Activated T-cell treated with anti-CD3 and anti-CD28 coated beads, Interleukin-2, amount 50 U/mL, for 72 hours (primary cell): ENCODE results near the gene KXD1. TPM values are rescaled to one million over a fixed set of nuclear protein-coding genes. Genes with fewer than 3 reads are reported as not detected.
A peak's percentile ranks its signal among the peaks of the same experiment; 100 is the strongest.

Experiments
- ATAC-seq, 2 donors: fragments of 150-1000 bp; cut with Tn5 transposase; replicated peaks in 1 of 2; 2 replicates each; pipeline ENCODE4 v1.10.0; 2021; ENCODE audit warnings: moderate library complexity in 2 of 2, mild to moderate bottlenecking in 1 of 2
- DNase-seq, 2 donors: peaks; one replicate each; pipeline ENCODE4 v3.0.0; 2021 to 2022; ENCODE audit warnings: mixed read lengths in 1 of 2
- H3K27ac Mint-ChIP-seq: one replicate; pipeline ENCODE4 v1.8.0; 2022; ENCODE audit warnings: mild to moderate bottlenecking, moderate library complexity, mixed read lengths
- H3K27me3 Mint-ChIP-seq: one replicate; pipeline ENCODE4 v1.8.0; 2022; ENCODE audit warnings: low read depth, mixed read lengths
- H3K36me3 Mint-ChIP-seq, 2 donors: one replicate each; pipeline ENCODE4 v1.8.0; 2022; ENCODE audit warnings: mixed read lengths in 2 of 2, mild to moderate bottlenecking in 1 of 2; ENCODE audit not compliant: insufficient read depth in 2 of 2
- H3K4me1 Mint-ChIP-seq: one replicate; pipeline ENCODE4 v1.8.0; 2022; ENCODE audit warnings: low read depth, mixed read lengths
- H3K4me3 Mint-ChIP-seq, 2 donors: one replicate each; pipeline ENCODE4 v1.8.0; 2022; ENCODE audit warnings: mild to moderate bottlenecking in 2 of 2, mixed read lengths in 2 of 2, moderate library complexity in 2 of 2
- H3K9me3 Mint-ChIP-seq, 2 donors: one replicate each; pipeline ENCODE4 v1.8.0; 2022; ENCODE audit warnings: mixed read lengths in 2 of 2
- total RNA-seq, 2 donors: library from RNA; stranded (reverse); gene quantifications; one replicate each; pipeline ENCODE4 v1.2.3, GENCODE V29; 2022

KXD1 gene
- total RNA-seq, 2 donors from 2014 or later: 127 to 139 TPM

GRCh38 chr19:18571564-18572344 is 14.1 kb downstream of the KXD1 start, which contains the start of gene UBA52:
UBA52 (plus strand) TSS chr19:18571857; CDS start chr19:18573301, 1,444 bp downstream.
- Mint-ChIP-seq H3K9me3 (no peaks in the 10 kb centered on the region), H3K4me1 (peaks cover 40% of the 10 kb centered on the region), H3K27me3 (no peaks in the 10 kb centered on the region), H3K4me3 (peak within 1 kb of the TSS; percentile 85 to 86), H3K36me3 (peaks cover 11 to 40% of the 10 kb centered on the region in 2 donors), H3K27ac (peak within 1 kb of the TSS; percentile 97)
- ATAC-seq (peak; percentile 97), DNase-seq (peak; percentile 99 to 100)

- no peak overlapping the region for H3K27ac Mint-ChIP-seq
- no peak overlapping the region for H3K4me3 Mint-ChIP-seq
- peaks cover 40% of the 10 kb centered on the region for H3K4me1 Mint-ChIP-seq
- H3K9me3 Mint-ChIP-seq: no peaks in the 10 kb centered on the region
- H3K27me3 Mint-ChIP-seq: no peaks in the 10 kb centered on the region
- DNase-seq (no peak), ATAC-seq (no peak)
- H3K36me3 Mint-ChIP-seq: peaks cover 8 to 38% of the 10 kb centered on the region in 2 donors
Observed at GRCh38 chr19:18574691-18575291, 17.1 kb downstream of the KXD1 start.

GRCh38 chr19:18576383-18576782 is 18.7 kb downstream of the KXD1 start:
- Mint-ChIP-seq H3K36me3 (peaks cover 8 to 33% of the 10 kb centered on the region in 2 donors), H3K4me1 (peaks cover 33% of the 10 kb centered on the region), H3K27ac (no peak overlapping the region), H3K9me3 (no peaks in the 10 kb centered on the region), H3K27me3 (no peaks in the 10 kb centered on the region), H3K4me3 (no peak overlapping the region)
- DNase-seq (no peak), ATAC-seq (no peak)

GRCh38 chr19:18577365-18577914 is 19.8 kb downstream of the KXD1 start:
- no peak for ATAC-seq
- Mint-ChIP-seq H3K36me3 (peaks cover 7 to 28% of the 10 kb centered on the region in 2 donors), H3K27ac (no peak overlapping the region), H3K9me3 (no peaks in the 10 kb centered on the region), H3K27me3 (no peaks in the 10 kb centered on the region), H3K4me3 (no peak overlapping the region), H3K4me1 (peaks cover 28% of the 10 kb centered on the region)
- DNase-seq: no peak

- Mint-ChIP-seq H3K4me3 (no peak overlapping the region), H3K27ac (no peak overlapping the region), H3K9me3 (no peaks in the 10 kb centered on the region), H3K27me3 (no peaks in the 10 kb centered on the region), H3K4me1 (peaks cover 6% of the 10 kb centered on the region), H3K36me3 (peaks cover 2 to 10% of the 10 kb centered on the region in 2 donors)
- no peak for DNase-seq
- ATAC-seq: peak in 1 of 2 donors; percentile 14
Observed at GRCh38 chr19:18580311-18580710, 22.6 kb downstream of the KXD1 start.

GRCh38 chr19:18586306-18586705 is 28.6 kb downstream of the KXD1 start:
- no peak for ATAC-seq
- Mint-ChIP-seq H3K27ac (no peak overlapping the region), H3K4me1 (peaks cover 46% of the 10 kb centered on the region)

GRCh38 chr19:18587561-18587960 is 29.9 kb downstream of the KXD1 start:
- peaks cover 46% of the 10 kb centered on the region for H3K4me1 Mint-ChIP-seq
- peak overlapping the region; percentile 74 for H3K27ac Mint-ChIP-seq

More at GRCh38 chr19:18586306-18586705, 28.6 kb downstream of the KXD1 start:
- Mint-ChIP-seq H3K27me3 (no peaks in the 10 kb centered on the region), H3K4me3 (no peak overlapping the region), H3K36me3 (no peaks in the 10 kb centered on the region), H3K9me3 (no peaks in the 10 kb centered on the region)
- DNase-seq: no peak

GRCh38 chr19:18587962-18588610 is 30.4 kb downstream of the KXD1 start:
- no peak for DNase-seq
- Mint-ChIP-seq H3K27ac (peak overlapping the region; percentile 74), H3K27me3 (no peaks in the 10 kb centered on the region), H3K4me3 (peak overlapping the region; percentile 88 to 90), H3K9me3 (no peaks in the 10 kb centered on the region), H3K4me1 (peaks cover 46% of the 10 kb centered on the region), H3K36me3 (peaks cover 0 to 2% of the 10 kb centered on the region in 2 donors)
- ATAC-seq: peak in 1 of 2 donors; percentile 10

More at GRCh38 chr19:18587561-18587960, 29.9 kb downstream of the KXD1 start:
- Mint-ChIP-seq H3K27me3 (no peaks in the 10 kb centered on the region), H3K4me3 (peak overlapping the region; percentile 88 to 90), H3K36me3 (peaks cover 0 to 2% of the 10 kb centered on the region in 2 donors), H3K9me3 (no peaks in the 10 kb centered on the region)
- no peak for ATAC-seq
- no peak for DNase-seq

- Mint-ChIP-seq H3K9me3 (no peaks in the 10 kb centered on the region), H3K27ac (peak within 1 kb of the TSS; percentile 75), H3K4me3 (peak within 1 kb of the TSS; percentile 88 to 90), H3K36me3 (peaks cover 0 to 2% of the 10 kb centered on the region in 2 donors), H3K4me1 (peaks cover 53% of the 10 kb centered on the region), H3K27me3 (no peaks in the 10 kb centered on the region)
- DNase-seq (peak; percentile 91), ATAC-seq (peak; percentile 88 to 89)
Observed at GRCh38 chr19:18588611-18589379, 31.1 kb downstream of the KXD1 start, which contains the start of gene REX1BD. REX1BD (plus strand) TSS chr19:18588798; CDS start chr19:18588802, 4 bp downstream.

- no peaks in the 10 kb centered on the region for H3K27me3 Mint-ChIP-seq
- peaks cover 0 to 2% of the 10 kb centered on the region in 2 donors for H3K36me3 Mint-ChIP-seq
- peak overlapping the region; percentile 88 to 90 for H3K4me3 Mint-ChIP-seq
- H3K9me3 Mint-ChIP-seq: no peaks in the 10 kb centered on the region
- peak; percentile 82 to 84 for DNase-seq
- H3K4me1 Mint-ChIP-seq: peaks cover 50% of the 10 kb centered on the region
- peak; percentile 67 for ATAC-seq
- H3K27ac Mint-ChIP-seq: peak overlapping the region; percentile 75
Observed at GRCh38 chr19:18589380-18590272, 32.0 kb downstream of the KXD1 start.
